Uterus (tissue), 2 donors: ENCODE results near the gene CCN2.

Experiments used
- CTCF ChIP-seq, 4 experiments: fragments of 200-600 bp in 2 of 4; fragments of 450-650 bp in 2 of 4; sonication (generic) in 2 of 4; IDR thresholded peaks; one replicate each; pipeline ENCODE4 v1.5.1; 2016 to 2019; ENCODE audit warnings: antibody characterized with exemption in 4 of 4, mild to moderate bottlenecking in 2 of 4, moderate library complexity in 1 of 4
- POLR2A ChIP-seq, 2 donors: fragments of 450-650 bp; IDR thresholded peaks; one replicate each; pipeline ENCODE4 v1.6.1; 2016; ENCODE audit warnings: antibody characterized with exemption in 2 of 2, mild to moderate bottlenecking in 1 of 2, moderate library complexity in 1 of 2

GRCh38 chr6:131914967-131915751, 36.0 kb downstream of the CCN2 start:
- TF ChIP-seq CTCF (IDR thresholded peaks at IDR 0.05) (peak; percentile 79 to 84 (median 83)), POLR2A (IDR thresholded peaks at IDR 0.05) (no peak)
